Activated T-helper 1 cell treated with anti-CD3 and anti-CD28 coated beads, Interleukin-12 subunit alpha, Interleukin-12 subunit beta, Interleukin-2, Interleukin-4 antibody, amounts not matched to agents 30 ng/mL and 10 ng/mL and 1 ng/mL, durations not matched to agents 14 hours and 24 hours and 36 hours (primary cell): ENCODE results near the gene KRT83. TPM values are rescaled to one million over a fixed set of nuclear protein-coding genes. Genes with fewer than 3 reads are reported as not detected.
"Not testable (repeated sequence)": the region's sequence is repeated elsewhere in the genome, so short reads cannot be mapped to it uniquely, and the experiment has no call there.

Source experiments
- DNase-seq: peaks from one replicate; pipeline ENCODE4 v3.0.0; 2021; ENCODE audit warnings: low spot score
- H3K27ac Mint-ChIP-seq: one replicate; pipeline ENCODE4 v1.8.0; 2021; ENCODE audit warnings: mild to moderate bottlenecking, mixed read lengths
- H3K27me3 Mint-ChIP-seq: one replicate; pipeline ENCODE4 v1.8.0; 2022; ENCODE audit warnings: mild to moderate bottlenecking, moderate library complexity, mixed read lengths; ENCODE audit not compliant: insufficient read depth
- H3K36me3 Mint-ChIP-seq: one replicate; pipeline ENCODE4 v1.8.0; 2021; ENCODE audit warnings: low read depth, mixed read lengths
- H3K4me1 Mint-ChIP-seq: one replicate; pipeline ENCODE4 v1.8.0; 2021; ENCODE audit warnings: low read depth, mixed read lengths
- H3K4me3 Mint-ChIP-seq: one replicate; pipeline ENCODE4 v1.8.0; 2021; ENCODE audit warnings: mild to moderate bottlenecking, moderate library complexity, mixed read lengths
- H3K9me3 Mint-ChIP-seq: one replicate; pipeline ENCODE4 v1.8.0; 2021; ENCODE audit warnings: mixed read lengths
- intact Hi-C: fragments of 100-400 bp; cut with micrococcal nuclease; formaldehyde crosslinking; loops from one replicate; pipeline ENCODE4 v1.15.1; 2024
- total RNA-seq: library from RNA; stranded (reverse); gene quantifications from 2 replicates; pipeline ENCODE4 v1.2.3, GENCODE V29; 2022

The KRT83 gene
- total RNA-seq, 1 donor from 2014 or later, result not detected

DNA sequence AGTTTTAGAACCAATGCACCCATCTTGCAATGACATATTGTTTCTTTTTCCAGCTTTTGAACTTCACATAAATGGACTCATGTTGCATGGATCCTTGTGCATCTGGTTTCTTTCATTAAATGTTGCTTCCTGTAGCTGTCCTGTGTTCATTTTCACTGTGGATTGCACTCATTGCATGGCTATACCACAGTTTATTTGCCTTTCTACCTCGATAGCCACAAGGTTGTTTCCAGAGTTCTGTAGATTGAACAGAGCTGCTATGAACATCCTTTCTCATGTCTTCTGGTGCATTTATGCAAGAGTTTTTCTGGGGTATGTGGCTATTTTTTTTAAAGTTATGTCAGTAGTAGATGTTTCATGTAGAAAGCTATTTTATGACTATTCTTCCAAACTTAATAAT lies 26.4 kb downstream of the KRT83 start:
- peaks cover 45% of the 10 kb centered on the region for H3K27me3 Mint-ChIP-seq
- H3K27ac Mint-ChIP-seq, result no peak overlapping the region
- no peak overlapping the region for H3K4me3 Mint-ChIP-seq
- no peaks in the 10 kb centered on the region for H3K4me1 Mint-ChIP-seq
- H3K36me3 Mint-ChIP-seq, result no peaks in the 10 kb centered on the region
- H3K9me3 Mint-ChIP-seq, result no peaks in the 10 kb centered on the region
- DNase-seq, result no peak
- intact Hi-C loops, result no loop called here

GRCh38 chr12:52293926-52294325 lies 27.3 kb downstream of the KRT83 start:
- Mint-ChIP-seq H3K4me3 (no peak overlapping the region), H3K27ac (no peak overlapping the region), H3K4me1 (no peaks in the 10 kb centered on the region), H3K27me3 (peaks cover 39% of the 10 kb centered on the region), H3K9me3 (no peaks in the 10 kb centered on the region), H3K36me3 (no peaks in the 10 kb centered on the region)
- no peak for DNase-seq
- intact Hi-C loops, result no loop called here

- peaks cover 9% of the 10 kb centered on the region for H3K4me1 Mint-ChIP-seq
- peaks cover 29% of the 10 kb centered on the region for H3K27me3 Mint-ChIP-seq
- H3K4me3 Mint-ChIP-seq, result no peak within 1 kb of the TSS
- no peaks in the 10 kb centered on the region for H3K9me3 Mint-ChIP-seq
- DNase-seq, result no peak
- no peaks in the 10 kb centered on the region for H3K36me3 Mint-ChIP-seq
- H3K27ac Mint-ChIP-seq, result no peak within 1 kb of the TSS
- intact Hi-C loops, result no loop called here
These were observed 29.8 kb downstream of the KRT83 start, which contains the start of gene KRT81 for GRCh38 chr12:52291267-52291935. Gene KRT81 (minus strand): TSS chr12:52291534. CDS start chr12:52291465, 69 bp downstream.

GRCh38 chr12:52290483-52291134 lies 30.6 kb downstream of the KRT83 start:
- H3K9me3 Mint-ChIP-seq, H3K4me1 Mint-ChIP-seq, intact Hi-C loops, H3K4me3 Mint-ChIP-seq, DNase-seq, H3K36me3 Mint-ChIP-seq, H3K27ac Mint-ChIP-seq: not testable (repeated sequence)
- peaks cover 29% of the 10 kb centered on the region for H3K27me3 Mint-ChIP-seq

DNA sequence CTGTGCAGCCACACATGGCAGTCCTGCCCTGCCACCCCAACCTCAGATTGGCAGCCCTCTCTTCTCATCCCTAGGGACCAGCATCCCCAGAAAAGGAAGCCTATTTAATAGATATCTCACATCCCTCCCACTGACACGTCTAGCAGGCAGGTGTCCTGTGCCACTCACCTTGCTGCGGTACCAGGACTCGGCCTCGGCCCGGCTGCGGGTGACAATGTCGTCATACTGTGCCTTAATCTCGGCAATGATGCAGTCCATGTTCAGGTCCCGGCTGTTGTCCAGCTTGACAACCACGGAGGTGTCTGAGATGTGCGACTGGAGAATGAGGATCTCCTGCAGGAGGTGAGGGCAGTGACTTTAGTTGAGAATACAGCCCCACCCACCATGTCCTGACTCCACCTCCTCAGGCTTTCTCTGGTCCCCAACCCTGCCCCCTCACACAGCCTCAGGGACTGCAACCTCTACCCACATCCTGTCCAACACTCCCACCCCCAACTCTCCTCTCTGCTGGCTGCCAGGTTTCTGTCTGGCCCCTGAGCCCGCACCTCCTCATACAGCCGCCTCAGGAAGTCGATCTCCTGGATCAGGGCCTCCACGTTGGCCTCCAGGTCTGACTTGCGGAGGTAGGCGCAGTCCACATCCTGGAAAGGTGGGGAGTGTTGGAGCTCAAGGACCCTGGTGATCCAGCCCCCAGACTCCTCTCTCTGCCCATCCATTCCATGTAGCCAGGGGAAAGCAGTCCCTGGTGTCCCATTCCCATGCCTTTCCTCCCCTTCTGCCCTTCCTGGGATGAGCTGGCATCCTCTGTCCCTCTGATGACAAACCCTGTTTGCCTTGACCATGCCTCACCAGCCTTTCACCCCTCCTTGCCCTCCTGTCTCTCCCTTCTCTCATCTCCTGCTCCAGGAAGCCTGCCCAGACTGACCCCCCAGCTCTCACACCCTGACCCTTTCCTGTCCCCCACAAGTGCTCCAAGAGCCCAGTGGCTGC lies 33.1 kb downstream of the KRT83 start:
- H3K9me3 Mint-ChIP-seq, H3K4me1 Mint-ChIP-seq, H3K4me3 Mint-ChIP-seq, H3K36me3 Mint-ChIP-seq, H3K27ac Mint-ChIP-seq, intact Hi-C loops, DNase-seq: not testable (repeated sequence)
- peaks cover 17% of the 10 kb centered on the region for H3K27me3 Mint-ChIP-seq

- H3K27ac Mint-ChIP-seq, intact Hi-C loops, H3K9me3 Mint-ChIP-seq, H3K4me1 Mint-ChIP-seq, H3K36me3 Mint-ChIP-seq, H3K4me3 Mint-ChIP-seq, DNase-seq: not testable (repeated sequence)
- H3K27me3 Mint-ChIP-seq, result peaks cover 12% of the 10 kb centered on the region
These were observed 34.1 kb downstream of the KRT83 start for GRCh38 chr12:52286857-52287785.

DNA sequence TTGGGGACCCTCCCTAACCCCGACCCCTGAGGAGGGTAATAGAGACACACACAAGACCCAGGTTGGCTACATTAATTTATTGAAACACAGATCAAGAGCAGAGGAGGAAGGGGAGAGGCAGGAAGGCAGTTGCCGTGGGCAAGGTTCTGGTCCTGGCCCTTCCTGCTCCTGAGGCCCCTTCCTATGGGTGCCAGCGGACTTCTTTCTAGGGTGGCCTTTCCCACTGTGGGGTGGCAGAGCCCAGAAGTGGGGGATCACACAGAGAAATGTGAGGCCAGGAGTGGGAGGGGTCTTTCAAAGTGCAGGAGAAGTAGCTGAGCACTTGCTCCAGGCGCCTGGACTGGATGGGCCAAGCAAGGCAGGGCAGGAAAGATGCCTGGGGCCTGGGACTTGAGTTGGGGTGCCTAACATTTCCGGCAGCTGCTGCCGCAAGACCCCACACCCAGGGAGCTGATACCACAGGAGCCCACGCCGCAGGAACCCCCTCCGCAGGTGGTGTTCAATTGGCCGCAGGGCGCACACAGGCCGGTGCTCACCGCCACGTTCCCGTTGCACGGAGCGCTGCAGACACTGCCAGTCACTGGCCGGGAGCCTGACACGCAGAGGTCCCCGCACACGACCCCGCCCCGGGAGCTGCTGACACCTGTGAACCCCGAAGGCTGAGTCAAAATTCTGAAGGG lies 35.2 kb downstream of the KRT83 start:
- H3K27me3 Mint-ChIP-seq, result peaks cover 6% of the 10 kb centered on the region
- H3K4me3 Mint-ChIP-seq, result no peak overlapping the region
- H3K36me3 Mint-ChIP-seq, result no peaks in the 10 kb centered on the region
- no peaks in the 10 kb centered on the region for H3K9me3 Mint-ChIP-seq
- no peak for DNase-seq
- no peak overlapping the region for H3K27ac Mint-ChIP-seq
- H3K4me1 Mint-ChIP-seq, result peaks cover 9% of the 10 kb centered on the region
- intact Hi-C loops, result no loop called here

GRCh38 chr12:52285172-52285745 lies 35.9 kb downstream of the KRT83 start:
- Mint-ChIP-seq H3K4me3 (no peak overlapping the region), H3K4me1 (peaks cover 9% of the 10 kb centered on the region), H3K27ac (no peak overlapping the region), H3K27me3 (peaks cover 6% of the 10 kb centered on the region), H3K36me3 (no peaks in the 10 kb centered on the region), H3K9me3 (no peaks in the 10 kb centered on the region)
- DNase-seq, result no peak
- intact Hi-C loops, result no loop called here

- Mint-ChIP-seq H3K9me3 (no peaks in the 10 kb centered on the region), H3K4me3 (no peak overlapping the region), H3K4me1 (peaks cover 9% of the 10 kb centered on the region), H3K27ac (no peak overlapping the region), H3K27me3 (peaks cover 9% of the 10 kb centered on the region), H3K36me3 (peaks cover 2% of the 10 kb centered on the region)
- DNase-seq, result no peak
- intact Hi-C loops, result no loop called here
These were observed 36.5 kb downstream of the KRT83 start for GRCh38 chr12:52284562-52285171.

DNA sequence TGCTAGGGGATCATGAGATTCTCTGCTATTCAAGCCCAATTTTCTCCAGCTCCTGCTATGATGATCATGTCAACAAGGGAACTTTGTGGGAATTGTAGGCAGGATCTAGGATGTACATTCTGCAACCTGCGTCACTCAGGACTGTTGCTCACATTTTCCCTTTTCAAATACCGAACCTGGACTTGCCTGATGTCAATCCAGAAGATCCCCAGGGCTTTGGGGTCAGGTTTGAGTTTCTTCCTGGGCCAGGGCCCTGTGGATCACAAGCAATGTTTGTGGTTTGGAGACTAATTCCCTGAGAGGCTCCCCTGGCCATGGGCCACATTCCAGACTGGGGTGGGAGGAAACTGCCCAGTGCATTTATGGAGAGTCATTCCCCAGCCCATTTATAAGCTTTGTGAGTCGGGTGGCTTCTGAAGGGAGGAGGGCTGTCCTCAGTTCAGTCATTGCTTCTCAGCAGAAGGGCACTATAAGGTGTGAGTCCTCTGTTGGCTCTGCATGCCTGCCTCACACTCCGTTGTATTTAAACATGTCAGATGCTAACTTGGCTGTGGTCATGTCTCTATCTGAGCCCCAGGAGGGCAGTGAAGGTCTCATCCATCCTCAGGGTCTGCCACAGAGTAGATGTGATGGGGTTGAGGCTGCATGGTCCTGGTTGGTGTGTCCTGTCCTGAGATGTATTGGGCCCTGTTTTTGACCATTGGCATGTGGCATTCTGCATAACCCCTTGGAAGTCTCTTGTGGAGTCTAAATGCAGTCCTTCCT lies 40.2 kb downstream of the KRT83 start:
- DNase-seq, result no peak
- Mint-ChIP-seq H3K27ac (no peak overlapping the region), H3K27me3 (peaks cover 20% of the 10 kb centered on the region), H3K36me3 (peaks cover 2% of the 10 kb centered on the region), H3K4me1 (peaks cover 19% of the 10 kb centered on the region), H3K4me3 (no peak overlapping the region), H3K9me3 (no peaks in the 10 kb centered on the region)
- intact Hi-C loops, result no loop called here

- DNase-seq, result no peak
- no peaks in the 10 kb centered on the region for H3K9me3 Mint-ChIP-seq
- H3K36me3 Mint-ChIP-seq, result peaks cover 2% of the 10 kb centered on the region
- no peak overlapping the region for H3K4me3 Mint-ChIP-seq
- H3K27me3 Mint-ChIP-seq, result peaks cover 20% of the 10 kb centered on the region
- no peak overlapping the region for H3K27ac Mint-ChIP-seq
- peaks cover 19% of the 10 kb centered on the region for H3K4me1 Mint-ChIP-seq
- intact Hi-C loops, result no loop called here
These were observed 40.8 kb downstream of the KRT83 start for GRCh38 chr12:52280319-52280795.
